Memory B cell (primary cell): ENCODE measurements around the gene ZFR.
"Not testable (repeated sequence)": the region's sequence is repeated elsewhere in the genome, so short reads cannot be mapped to it uniquely, and the experiment has no call there.

Source experiments
- ATAC-seq: fragments of 150-1000 bp; cut with Tn5 transposase; 2 replicates; pipeline ENCODE4 v1.10.0; 2021; ENCODE audit warnings: low read depth, mild to moderate bottlenecking, moderate library complexity
- DNase-seq, 2 donors: peaks; one replicate each; pipeline ENCODE4 v3.0.0; 2022; ENCODE audit warnings: low spot score in 2 of 2
- H3K27ac Mint-ChIP-seq: one replicate; pipeline ENCODE4 v1.8.0; 2022; ENCODE audit warnings: mild to moderate bottlenecking, moderate library complexity, mixed read lengths
- H3K27me3 Mint-ChIP-seq: one replicate; pipeline ENCODE4 v1.8.0; 2022; ENCODE audit warnings: mixed read lengths
- H3K36me3 Mint-ChIP-seq: one replicate; pipeline ENCODE4 v1.8.0; 2022; ENCODE audit warnings: mild to moderate bottlenecking, mixed read lengths
- H3K4me1 Mint-ChIP-seq: one replicate; pipeline ENCODE4 v1.8.0; 2022; ENCODE audit warnings: mixed read lengths
- H3K4me3 Mint-ChIP-seq: one replicate; pipeline ENCODE4 v1.8.0; 2022; ENCODE audit warnings: mild to moderate bottlenecking, moderate library complexity, mixed read lengths
- H3K9me3 Mint-ChIP-seq: one replicate; pipeline ENCODE4 v1.8.0; 2022; ENCODE audit warnings: mixed read lengths

ZFR gene

DNA sequence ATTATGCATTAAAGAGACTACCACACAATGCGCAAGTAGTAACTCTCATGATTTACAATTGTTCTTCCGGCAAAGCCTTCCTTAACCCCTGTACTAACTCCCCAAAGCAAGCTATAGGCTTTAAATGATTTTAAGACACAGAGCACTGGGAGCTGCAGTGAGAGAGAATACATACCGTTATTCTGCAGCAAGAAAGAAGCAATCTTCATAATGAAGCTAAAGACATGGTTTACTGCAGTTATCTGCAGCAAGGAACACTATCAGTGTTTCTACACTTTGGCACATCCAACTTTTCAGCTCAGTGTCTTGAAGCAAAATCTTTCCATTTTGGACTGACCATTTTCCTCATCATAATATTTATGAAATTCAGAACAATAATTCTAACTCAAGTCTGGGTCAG, 61.0 kb downstream of the ZFR start:
- Mint-ChIP-seq H3K4me1 (no peaks in the 10 kb centered on the region), H3K4me3 (no peak overlapping the region), H3K27me3 (no peaks in the 10 kb centered on the region), H3K9me3 (no peaks in the 10 kb centered on the region), H3K36me3 (peaks cover 10% of the 10 kb centered on the region), H3K27ac (no peak overlapping the region)
- DNase-seq (no peak), ATAC-seq (no peak)

- Mint-ChIP-seq H3K36me3 (peaks cover 8% of the 10 kb centered on the region), H3K4me1 (no peaks in the 10 kb centered on the region), H3K27me3 (no peaks in the 10 kb centered on the region), H3K27ac (no peak overlapping the region), H3K4me3 (no peak overlapping the region), H3K9me3 (no peaks in the 10 kb centered on the region)
- ATAC-seq (no peak), DNase-seq (no peak)
Observed at GRCh38 chr5:32383065-32383464, 61.5 kb downstream of the ZFR start.

GRCh38 chr5:32379421-32379820, 65.1 kb downstream of the ZFR start:
- no peak overlapping the region for H3K4me3 Mint-ChIP-seq
- no peaks in the 10 kb centered on the region for H3K9me3 Mint-ChIP-seq
- DNase-seq (no peak), ATAC-seq (no peak)
- no peak overlapping the region for H3K27ac Mint-ChIP-seq
- no peaks in the 10 kb centered on the region for H3K27me3 Mint-ChIP-seq
- peaks cover 9% of the 10 kb centered on the region for H3K36me3 Mint-ChIP-seq
- no peaks in the 10 kb centered on the region for H3K4me1 Mint-ChIP-seq

- H3K9me3 Mint-ChIP-seq = no peaks in the 10 kb centered on the region
- ATAC-seq (no peak), DNase-seq (no peak)
- peaks cover 10% of the 10 kb centered on the region for H3K36me3 Mint-ChIP-seq
- H3K4me3 Mint-ChIP-seq = no peak overlapping the region
- no peaks in the 10 kb centered on the region for H3K4me1 Mint-ChIP-seq
- H3K27me3 Mint-ChIP-seq = no peaks in the 10 kb centered on the region
- no peak overlapping the region for H3K27ac Mint-ChIP-seq
Observed at GRCh38 chr5:32378966-32379365, 65.6 kb downstream of the ZFR start.

DNA sequence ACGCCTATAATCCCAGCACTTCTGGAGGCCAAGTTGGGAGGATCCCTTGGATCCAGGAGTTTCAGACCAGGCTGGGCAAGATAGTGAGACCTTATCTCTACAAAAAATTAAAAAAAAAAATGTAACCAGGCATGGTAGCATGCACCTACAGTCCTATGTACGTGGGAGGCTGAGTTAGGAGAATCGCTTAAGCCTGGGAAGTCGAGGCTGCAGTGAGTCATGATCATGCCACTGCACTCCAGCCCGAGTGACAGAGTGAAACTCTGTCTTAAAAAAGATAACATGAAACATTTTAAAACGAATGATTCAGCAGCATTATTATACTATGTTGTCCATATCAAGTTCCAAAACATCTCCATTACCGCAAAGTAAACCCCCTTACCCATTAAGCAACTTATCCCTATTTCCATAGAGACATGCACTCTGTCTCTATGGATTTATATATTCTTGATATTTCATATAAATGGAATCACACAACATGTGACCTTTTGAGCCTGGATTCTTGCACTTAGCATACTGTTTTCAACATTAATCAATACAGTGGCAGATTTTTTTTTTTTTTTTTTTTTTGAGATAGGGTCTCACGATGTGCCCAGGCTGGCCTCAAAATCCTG, 74.9 kb downstream of the ZFR start:
- DNase-seq = no peak
- ATAC-seq = no peak
- Mint-ChIP-seq H3K27me3 (no peaks in the 10 kb centered on the region), H3K4me3 (no peak overlapping the region), H3K36me3 (peaks cover 27% of the 10 kb centered on the region), H3K4me1 (no peaks in the 10 kb centered on the region), H3K9me3 (no peaks in the 10 kb centered on the region), H3K27ac (no peak overlapping the region)

GRCh38 chr5:32369032-32369431, 75.5 kb downstream of the ZFR start:
- H3K36me3 Mint-ChIP-seq = peaks cover 27% of the 10 kb centered on the region
- H3K4me1 Mint-ChIP-seq = no peaks in the 10 kb centered on the region
- no peak overlapping the region for H3K4me3 Mint-ChIP-seq
- H3K27ac Mint-ChIP-seq = no peak overlapping the region
- ATAC-seq (no peak), DNase-seq (no peak)
- H3K27me3 Mint-ChIP-seq = no peaks in the 10 kb centered on the region
- H3K9me3 Mint-ChIP-seq = no peaks in the 10 kb centered on the region

GRCh38 chr5:32367271-32367670, 77.3 kb downstream of the ZFR start:
- H3K4me3 Mint-ChIP-seq, H3K4me1 Mint-ChIP-seq, DNase-seq, H3K27ac Mint-ChIP-seq, H3K9me3 Mint-ChIP-seq, ATAC-seq, H3K27me3 Mint-ChIP-seq: not testable (repeated sequence)
- peaks cover 24% of the 10 kb centered on the region for H3K36me3 Mint-ChIP-seq

GRCh38 chr5:32365623-32366022, 78.9 kb downstream of the ZFR start:
- H3K9me3 Mint-ChIP-seq = no peaks in the 10 kb centered on the region
- H3K36me3 Mint-ChIP-seq = peaks cover 22% of the 10 kb centered on the region
- H3K4me3 Mint-ChIP-seq = no peak overlapping the region
- H3K27me3 Mint-ChIP-seq = no peaks in the 10 kb centered on the region
- H3K27ac Mint-ChIP-seq = no peak overlapping the region
- ATAC-seq = no peak
- H3K4me1 Mint-ChIP-seq = no peaks in the 10 kb centered on the region
- no peak for DNase-seq

- H3K27me3 Mint-ChIP-seq = no peaks in the 10 kb centered on the region
- DNase-seq (no peak), ATAC-seq (no peak)
- no peaks in the 10 kb centered on the region for H3K9me3 Mint-ChIP-seq
- H3K4me3 Mint-ChIP-seq = no peak overlapping the region
- H3K4me1 Mint-ChIP-seq = no peaks in the 10 kb centered on the region
- peaks cover 22% of the 10 kb centered on the region for H3K36me3 Mint-ChIP-seq
- no peak overlapping the region for H3K27ac Mint-ChIP-seq
Observed at GRCh38 chr5:32363030-32363429, 81.5 kb downstream of the ZFR start.

DNA sequence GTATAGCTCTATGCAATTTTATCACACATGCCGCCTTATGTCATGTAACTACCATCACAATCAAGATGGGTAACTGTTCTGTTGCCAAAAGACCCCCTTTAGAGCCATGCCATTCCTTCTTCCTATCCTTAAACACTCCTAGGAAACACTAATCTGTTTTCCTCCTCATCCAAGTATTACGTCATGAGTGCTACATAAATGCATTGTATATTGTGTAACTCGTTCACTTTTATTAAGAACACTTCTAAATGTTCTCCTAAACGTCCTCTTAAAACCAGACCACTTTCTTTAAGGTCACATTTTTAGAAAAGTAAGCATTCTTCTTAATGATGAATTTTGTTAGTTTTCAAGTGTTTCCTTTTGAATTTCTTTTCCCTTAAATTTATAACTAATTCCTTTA, 82.0 kb downstream of the ZFR start:
- Mint-ChIP-seq H3K36me3 (peaks cover 25% of the 10 kb centered on the region), H3K4me1 (no peaks in the 10 kb centered on the region), H3K27me3 (no peaks in the 10 kb centered on the region), H3K27ac (no peak overlapping the region), H3K4me3 (no peak overlapping the region), H3K9me3 (no peaks in the 10 kb centered on the region)
- ATAC-seq (no peak), DNase-seq (no peak)

GRCh38 chr5:32360906-32361305, 83.6 kb downstream of the ZFR start:
- no peak overlapping the region for H3K4me3 Mint-ChIP-seq
- no peaks in the 10 kb centered on the region for H3K4me1 Mint-ChIP-seq
- H3K27me3 Mint-ChIP-seq = no peaks in the 10 kb centered on the region
- H3K9me3 Mint-ChIP-seq = no peaks in the 10 kb centered on the region
- no peak overlapping the region for H3K27ac Mint-ChIP-seq
- ATAC-seq (no peak), DNase-seq (no peak)
- H3K36me3 Mint-ChIP-seq = peaks cover 25% of the 10 kb centered on the region

- Mint-ChIP-seq H3K27ac (no peak overlapping the region), H3K4me3 (no peak overlapping the region), H3K9me3 (no peaks in the 10 kb centered on the region), H3K27me3 (no peaks in the 10 kb centered on the region), H3K4me1 (no peaks in the 10 kb centered on the region), H3K36me3 (peaks cover 28% of the 10 kb centered on the region)
- ATAC-seq (no peak), DNase-seq (no peak)
Observed at GRCh38 chr5:32358611-32359010, 85.9 kb downstream of the ZFR start.

- H3K36me3 Mint-ChIP-seq = peaks cover 22% of the 10 kb centered on the region
- H3K27ac Mint-ChIP-seq = no peak overlapping the region
- H3K4me1 Mint-ChIP-seq = no peaks in the 10 kb centered on the region
Observed at GRCh38 chr5:32357658-32358057, 86.9 kb downstream of the ZFR start.

GRCh38 chr5:32355686-32356085, 88.9 kb downstream of the ZFR start:
- peaks cover 15% of the 10 kb centered on the region for H3K36me3 Mint-ChIP-seq
- no peak for ATAC-seq

More at GRCh38 chr5:32357658-32358057, 86.9 kb downstream of the ZFR start:
- Mint-ChIP-seq H3K4me3 (no peak overlapping the region), H3K27me3 (no peaks in the 10 kb centered on the region), H3K9me3 (no peaks in the 10 kb centered on the region)
- no peak for DNase-seq
- no peak for ATAC-seq

DNA sequence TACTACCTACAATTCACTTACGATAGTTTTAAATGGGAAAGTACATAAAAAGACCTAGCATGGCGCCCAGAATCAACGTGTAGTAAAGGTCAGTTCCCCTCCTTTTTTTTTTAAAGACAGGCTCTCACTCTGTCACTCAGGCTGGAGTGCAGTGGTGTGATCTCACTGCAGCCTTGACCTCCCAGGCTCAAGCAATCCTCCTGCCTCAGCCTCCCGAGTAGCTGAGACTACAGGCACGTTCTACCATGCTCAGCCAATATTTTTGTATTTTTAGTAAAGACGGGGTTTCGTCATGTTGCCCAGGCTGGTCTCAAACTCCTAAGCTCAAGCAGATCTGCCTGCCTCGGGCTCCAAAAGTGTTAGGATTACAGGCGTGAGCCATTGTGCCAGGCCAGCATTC, 91.1 kb downstream of the ZFR start:
- H3K36me3 Mint-ChIP-seq = peaks cover 11% of the 10 kb centered on the region
- H3K27ac Mint-ChIP-seq = no peak overlapping the region
- H3K4me3 Mint-ChIP-seq = no peak overlapping the region
- ATAC-seq = no peak
- DNase-seq = no peak
- no peaks in the 10 kb centered on the region for H3K4me1 Mint-ChIP-seq
- H3K27me3 Mint-ChIP-seq = no peaks in the 10 kb centered on the region
- H3K9me3 Mint-ChIP-seq = no peaks in the 10 kb centered on the region

More at GRCh38 chr5:32355686-32356085, 88.9 kb downstream of the ZFR start:
- no peak overlapping the region for H3K27ac Mint-ChIP-seq
- no peaks in the 10 kb centered on the region for H3K9me3 Mint-ChIP-seq
- no peaks in the 10 kb centered on the region for H3K27me3 Mint-ChIP-seq
- H3K4me1 Mint-ChIP-seq = no peaks in the 10 kb centered on the region
- DNase-seq = no peak
- H3K4me3 Mint-ChIP-seq = no peak overlapping the region
